RKO (cell line): ENCODE results near the gene QRFPR.
A peak's percentile ranks its signal among the peaks of the same experiment; 100 is the strongest.
"Not testable (repeated sequence)": the region's sequence is repeated elsewhere in the genome, so short reads cannot be mapped to it uniquely, and the experiment has no call there.

Experiments used
- DNase-seq: peaks from one replicate; pipeline ENCODE4 v3.0.0-alpha.2; 2016; ENCODE audit warnings: low spot score

The QRFPR gene

GRCh38 chr4:121339307-121339706 lies 41.5 kb downstream of the QRFPR start:
- DNase-seq, result no peak

- no peak for DNase-seq
Observed at GRCh38 chr4:121338518-121338917, 42.3 kb downstream of the QRFPR start.

GRCh38 chr4:121336706-121337105 lies 44.1 kb downstream of the QRFPR start:
- no peak for DNase-seq

- no peak for DNase-seq
Observed at GRCh38 chr4:121330180-121330665, 50.6 kb downstream of the QRFPR start.

GRCh38 chr4:121326597-121326996 lies 54.2 kb downstream of the QRFPR start:
- DNase-seq, result no peak

- DNase-seq, result no peak
Observed at GRCh38 chr4:121324331-121324730, 56.5 kb downstream of the QRFPR start.

- DNase-seq, result no peak
Observed at GRCh38 chr4:121321466-121321865, 59.4 kb downstream of the QRFPR start.

GRCh38 chr4:121316091-121316490 lies 64.7 kb downstream of the QRFPR start:
- DNase-seq, result no peak

GRCh38 chr4:121313430-121313829 lies 67.4 kb downstream of the QRFPR start:
- not testable (repeated sequence) for DNase-seq

GRCh38 chr4:121308828-121309227 lies 72.0 kb downstream of the QRFPR start:
- no peak for DNase-seq

GRCh38 chr4:121308328-121308663 lies 72.5 kb downstream of the QRFPR start:
- peak; percentile 4 for DNase-seq

- peak; percentile 51 for DNase-seq
Observed at GRCh38 chr4:121307445-121308327, 73.1 kb downstream of the QRFPR start.

- no peak for DNase-seq
Observed at GRCh38 chr4:121306931-121307330, 73.9 kb downstream of the QRFPR start.

GRCh38 chr4:121304893-121305292 lies 75.9 kb downstream of the QRFPR start:
- DNase-seq, result no peak

GRCh38 chr4:121299367-121299766 lies 81.5 kb downstream of the QRFPR start:
- no peak for DNase-seq

- no peak for DNase-seq
Observed at GRCh38 chr4:121283319-121283718, 97.5 kb downstream of the QRFPR start.

- DNase-seq, result no peak
Observed at GRCh38 chr4:121280425-121280824, 100.4 kb downstream of the QRFPR start.

GRCh38 chr4:121278811-121279368 lies 101.9 kb downstream of the QRFPR start:
- DNase-seq, result no peak
